GM19351 (cell line): ENCODE results near the gene DPY19L2.
"Not testable (repeated sequence)": the region's sequence is repeated elsewhere in the genome, so short reads cannot be mapped to it uniquely, and the experiment has no call there.

Experiments used
- ATAC-seq: cut with Tn5 transposase; IDR thresholded peaks from one replicate; pipeline ENCODE4 v1.9.1; 2021; ENCODE audit warnings: mild to moderate bottlenecking, moderate library complexity; ENCODE audit not compliant: unreplicated experiment

Gene DPY19L2

DNA sequence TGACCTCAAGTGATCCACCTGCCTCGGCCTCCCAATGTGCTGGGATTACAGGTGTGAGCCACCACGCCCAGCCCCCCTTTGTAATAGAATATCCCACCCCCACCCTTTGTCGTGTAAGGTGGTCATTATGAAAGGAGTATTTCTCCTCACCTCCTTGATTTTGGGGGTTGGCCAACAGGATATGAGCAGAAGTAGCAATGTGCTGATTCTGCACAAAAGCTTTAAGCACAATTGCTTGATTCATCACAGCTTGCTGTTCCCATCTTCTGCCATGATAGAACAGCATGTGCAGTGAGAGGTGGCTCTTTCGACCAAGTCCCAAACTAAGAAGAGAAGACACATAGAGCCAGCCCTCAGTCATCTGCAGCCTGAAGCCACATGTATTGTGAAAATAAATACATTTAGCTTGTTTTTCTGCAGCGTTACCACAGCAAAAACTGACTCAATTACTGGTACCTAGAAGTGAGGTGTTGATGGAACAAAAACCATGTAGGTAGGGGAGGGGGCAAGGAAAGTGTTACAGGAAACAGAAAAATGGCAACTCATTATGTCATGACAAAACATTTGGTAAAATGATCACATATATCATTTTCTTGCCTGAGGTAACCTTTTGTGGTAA is 122.9 kb downstream of the DPY19L2 start:
- not testable (repeated sequence) for ATAC-seq

DNA sequence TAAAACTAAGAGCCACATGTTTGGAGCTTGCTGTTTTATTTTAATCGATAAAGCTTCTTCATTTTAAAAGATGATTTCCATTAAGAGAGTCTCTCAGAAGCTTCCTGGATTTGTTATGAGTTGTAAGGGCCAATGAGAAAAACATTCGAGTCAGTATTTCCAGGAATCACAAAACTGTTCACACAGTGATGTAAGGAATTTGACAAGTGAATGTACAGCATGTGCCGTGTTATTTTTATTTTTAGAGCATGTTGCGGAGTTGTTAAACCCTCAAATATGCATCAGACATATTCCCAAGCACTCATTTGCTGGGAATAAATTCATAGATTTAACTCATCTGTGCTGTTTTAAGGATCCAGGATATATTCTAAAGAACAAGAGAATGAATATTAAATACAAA is 129.6 kb downstream of the DPY19L2 start:
- ATAC-seq: not testable (repeated sequence)

DNA sequence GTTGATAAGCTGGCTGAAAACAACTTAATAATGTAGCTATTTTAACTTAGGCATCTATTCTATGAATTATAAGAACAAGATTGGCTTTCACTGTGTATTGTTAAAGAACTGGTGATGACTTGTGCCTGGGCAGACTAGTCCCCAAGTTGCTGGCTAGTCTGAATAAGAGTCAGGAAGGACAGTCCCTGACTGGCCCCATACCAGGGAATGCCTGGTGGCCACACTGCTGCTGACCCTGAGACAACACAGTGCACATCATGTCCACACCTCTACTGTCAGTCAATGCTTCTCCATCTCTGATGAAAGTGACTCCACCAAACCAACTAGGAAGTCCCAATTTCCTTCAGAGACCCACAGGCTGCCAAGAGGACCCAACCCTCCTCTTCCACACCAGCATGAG is 130.5 kb downstream of the DPY19L2 start:
- not testable (repeated sequence) for ATAC-seq

DNA sequence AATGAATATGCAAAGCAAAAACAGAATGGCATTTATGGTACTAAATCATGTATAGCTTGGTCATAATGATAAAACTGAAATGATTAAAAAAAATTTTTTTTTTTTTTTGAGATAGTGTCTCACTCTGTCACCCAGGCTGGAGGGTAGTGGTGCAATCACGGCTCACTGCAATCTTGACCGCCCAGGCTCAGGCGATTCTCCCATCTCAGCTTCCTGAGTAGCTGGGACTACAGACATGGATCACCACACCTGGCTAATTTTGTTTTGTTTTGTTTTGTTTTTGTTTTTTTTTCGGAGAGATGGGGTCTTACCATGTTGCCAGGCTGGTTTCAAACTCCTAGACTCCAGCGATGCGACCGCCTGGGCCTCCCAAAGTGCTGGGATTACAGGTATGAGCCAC is 138.7 kb downstream of the DPY19L2 start:
- not testable (repeated sequence) for ATAC-seq

DNA sequence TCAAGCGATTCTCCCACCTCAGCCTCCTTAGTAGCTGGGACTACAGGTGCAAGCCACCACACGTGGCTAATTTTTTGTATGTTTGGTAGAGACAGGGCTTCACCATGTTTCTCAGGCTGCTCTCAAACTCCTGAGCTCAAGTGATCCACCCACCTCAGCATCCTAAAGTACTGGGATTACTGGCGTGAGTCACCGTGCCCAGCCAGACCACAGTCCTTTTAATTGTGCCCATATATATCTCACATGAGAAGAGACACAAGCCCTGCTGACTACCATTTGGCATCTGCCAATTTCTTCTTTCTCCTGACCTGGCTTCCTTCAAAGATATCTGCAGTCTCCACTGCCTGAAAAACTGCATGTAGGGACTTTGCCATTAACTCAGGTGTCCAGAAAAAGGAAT is 142.5 kb downstream of the DPY19L2 start:
- no peak for ATAC-seq

DNA sequence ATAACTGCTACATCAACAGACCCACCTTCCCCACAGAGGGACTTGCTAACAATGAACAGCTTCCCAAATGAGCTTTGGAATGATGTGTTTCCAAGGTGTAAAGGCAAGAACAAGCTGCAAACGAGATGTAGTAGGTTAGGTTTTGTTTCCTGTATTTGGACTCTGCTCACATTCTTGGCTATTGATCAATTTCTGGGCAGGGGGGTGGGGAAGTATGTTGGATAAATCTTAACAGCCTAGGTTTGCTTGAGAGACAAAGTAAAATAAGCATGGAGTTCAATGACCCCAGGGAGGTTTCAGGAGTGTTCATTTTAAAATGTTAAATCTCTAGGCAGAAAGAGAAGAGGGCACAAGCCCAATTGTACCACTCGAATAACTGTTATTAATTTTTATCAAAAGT is 146.6 kb downstream of the DPY19L2 start:
- ATAC-seq: no peak
